CD4-positive, alpha-beta T cell (primary cell): Measurements from ENCODE around the gene ANKRD18B. TPM values are rescaled to one million over a fixed set of nuclear protein-coding genes. Genes with fewer than 3 reads are reported as not detected.
A peak's percentile ranks its signal among the peaks of the same experiment; 100 is the strongest.
"Not testable (repeated sequence)": the region's sequence is repeated elsewhere in the genome, so short reads cannot be mapped to it uniquely, and the experiment has no call there.

Experiments used
- ATAC-seq: fragments of 200-7000 bp; cut with Tn5 transposase; one replicate; pipeline ENCODE4 v1.10.0; 2022; ENCODE audit warnings: mild to moderate bottlenecking; ENCODE audit not compliant: poor library complexity
- CTCF ChIA-PET: fragments of 350-600 bp; sonication (Branson Sonifier 250); formaldehyde crosslinking; loops from one replicate; lab custom pipeline; 2021; ENCODE audit warnings: antibody characterized with exemption, inconsistent platforms; lab: Charles Lee
- POLR2A ChIA-PET: fragments of 350-600 bp; sonication (Branson Sonifier 250); formaldehyde crosslinking; loops from one replicate; lab custom pipeline; 2021; ENCODE audit warnings: antibody characterized with exemption, inconsistent platforms; lab: Charles Lee
- DNase-seq, 14 experiments: peaks; one replicate each; pipeline ENCODE4 v3.0.0-alpha.2; 2013 to 2020; ENCODE audit warnings: mixed read lengths in 2 of 14
- H3K27ac ChIP-seq, 2 donors: one replicate each; pipeline versions ENCODE4 v1.5.1 to v1.7.0; 2013; ENCODE audit warnings: low read length in 2 of 2, low read depth in 1 of 2, mild to moderate bottlenecking in 1 of 2
- H3K27me3 ChIP-seq, 2 experiments: 1 replicate in 1 of 2; 2 replicates in 1 of 2; pipeline versions ENCODE4 v1.6.1 to v1.7.0; 2013; ENCODE audit warnings: low read length in 2 of 2, control low read depth in 1 of 2, mild to moderate bottlenecking in 1 of 2, moderate library complexity in 1 of 2; ENCODE audit not compliant: insufficient read depth in 2 of 2, control insufficient read depth in 1 of 2
- H3K36me3 ChIP-seq: one replicate; pipeline ENCODE4 v1.6.1; 2013; ENCODE audit warnings: low read length, control low read depth; ENCODE audit not compliant: insufficient read depth
- H3K4me1 ChIP-seq: one replicate; pipeline ENCODE4 v1.6.1; 2013; ENCODE audit warnings: low read length, control low read depth; ENCODE audit not compliant: insufficient read depth
- H3K4me3 ChIP-seq: one replicate; pipeline ENCODE4 v1.5.1; 2013; ENCODE audit warnings: mild to moderate bottlenecking, low read length, moderate library complexity
- H3K9me3 ChIP-seq, 2 experiments: 1 replicate in 1 of 2; 2 replicates in 1 of 2; pipeline versions ENCODE4 v1.6.1 to v1.7.0; 2013; ENCODE audit warnings: low read length in 2 of 2, mild to moderate bottlenecking in 2 of 2, control low read depth in 1 of 2, moderate library complexity in 1 of 2; ENCODE audit not compliant: control insufficient read depth in 1 of 2, insufficient read depth in 1 of 2
- H3K27ac Mint-ChIP-seq: one replicate; pipeline ENCODE4 v1.8.0; 2020; ENCODE audit warnings: mixed read lengths
- H3K27me3 Mint-ChIP-seq: one replicate; pipeline ENCODE4 v1.8.0; 2021; ENCODE audit warnings: mixed read lengths
- H3K36me3 Mint-ChIP-seq: one replicate; pipeline ENCODE4 v1.8.0; 2021; ENCODE audit warnings: low read depth, mixed read lengths
- H3K4me1 Mint-ChIP-seq: one replicate; pipeline ENCODE4 v1.8.0; 2021; ENCODE audit warnings: low read depth, mixed read lengths
- H3K4me3 Mint-ChIP-seq: one replicate; pipeline ENCODE4 v1.8.0; 2020; ENCODE audit warnings: mild to moderate bottlenecking, mixed read lengths
- H3K9me3 Mint-ChIP-seq: one replicate; pipeline ENCODE4 v1.8.0; 2020; ENCODE audit warnings: mixed read lengths
- intact Hi-C, 2 experiments: fragments of 100-400 bp; cut with DNase I in 1 of 2; cut with micrococcal nuclease in 1 of 2; formaldehyde crosslinking; loops; one replicate each; pipeline versions ENCODE4 v1.15.1 to v1.9.0; 2023 to 2025; cut with DNase I, micrococcal nuclease
- total RNA-seq, 174 experiments: library from RNA in 2 of 174; stranded (reverse) in 2 of 174; gene quantifications; one replicate each; pipeline ENCODE4 v1.2.3 and lab custom pipeline; 2021 to 2026
- TF ChIP-seq, protein P1 (sequence below): fragments of 200-600 bp; IDR thresholded peaks from one replicate; pipeline ENCODE4 v1.8.0; 2022; ENCODE audit warnings: antibody characterized with exemption, mild to moderate bottlenecking

The ANKRD18B gene
- total RNA-seq, 2 experiments from 2014 or later = 0.61 TPM; not detected in 1

DNA sequence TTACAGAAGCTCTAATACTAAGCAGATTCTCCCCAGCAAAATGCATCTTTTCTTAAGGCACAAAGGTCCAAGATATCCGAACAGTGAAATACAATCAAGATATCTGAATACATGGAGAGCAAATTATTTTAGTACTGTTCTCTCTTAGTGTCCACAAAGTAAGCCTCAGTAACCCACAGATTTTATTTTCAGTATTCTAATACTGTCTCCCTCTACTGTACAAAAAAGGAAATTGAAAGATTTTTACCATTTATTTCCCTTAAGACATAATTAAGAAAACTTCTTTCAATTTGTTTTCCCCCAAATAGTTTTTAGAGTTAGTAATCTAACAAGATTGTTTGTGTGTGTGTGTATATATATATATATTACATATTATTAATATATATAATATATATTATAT is 25.7 kb upstream of the ANKRD18B start:
- H3K4me1 ChIP-seq = no peaks in the 10 kb centered on the region
- Mint-ChIP-seq H3K36me3 (no peaks in the 10 kb centered on the region), H3K4me3 (no peak overlapping the region), H3K27ac (no peak overlapping the region), H3K27me3 (no peaks in the 10 kb centered on the region), H3K4me1 (no peaks in the 10 kb centered on the region), H3K9me3 (no peaks in the 10 kb centered on the region)
- TF ChIP-seq, protein P1, sequence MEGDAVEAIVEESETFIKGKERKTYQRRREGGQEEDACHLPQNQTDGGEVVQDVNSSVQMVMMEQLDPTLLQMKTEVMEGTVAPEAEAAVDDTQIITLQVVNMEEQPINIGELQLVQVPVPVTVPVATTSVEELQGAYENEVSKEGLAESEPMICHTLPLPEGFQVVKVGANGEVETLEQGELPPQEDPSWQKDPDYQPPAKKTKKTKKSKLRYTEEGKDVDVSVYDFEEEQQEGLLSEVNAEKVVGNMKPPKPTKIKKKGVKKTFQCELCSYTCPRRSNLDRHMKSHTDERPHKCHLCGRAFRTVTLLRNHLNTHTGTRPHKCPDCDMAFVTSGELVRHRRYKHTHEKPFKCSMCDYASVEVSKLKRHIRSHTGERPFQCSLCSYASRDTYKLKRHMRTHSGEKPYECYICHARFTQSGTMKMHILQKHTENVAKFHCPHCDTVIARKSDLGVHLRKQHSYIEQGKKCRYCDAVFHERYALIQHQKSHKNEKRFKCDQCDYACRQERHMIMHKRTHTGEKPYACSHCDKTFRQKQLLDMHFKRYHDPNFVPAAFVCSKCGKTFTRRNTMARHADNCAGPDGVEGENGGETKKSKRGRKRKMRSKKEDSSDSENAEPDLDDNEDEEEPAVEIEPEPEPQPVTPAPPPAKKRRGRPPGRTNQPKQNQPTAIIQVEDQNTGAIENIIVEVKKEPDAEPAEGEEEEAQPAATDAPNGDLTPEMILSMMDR = peak; percentile 42
- ChIA-PET POLR2A (no interaction called here), CTCF (no interaction called here)
- peak in 2 of 14 experiments; percentile 15 to 21 for DNase-seq
- H3K9me3 ChIP-seq = no peaks in the 10 kb centered on the region
- H3K27ac ChIP-seq = no peak overlapping the region
- no peak overlapping the region for H3K4me3 ChIP-seq
- no peaks in the 10 kb centered on the region for H3K27me3 ChIP-seq
- intact Hi-C loops = no loop called here
- H3K36me3 ChIP-seq = no peaks in the 10 kb centered on the region
- no peak for ATAC-seq

DNA sequence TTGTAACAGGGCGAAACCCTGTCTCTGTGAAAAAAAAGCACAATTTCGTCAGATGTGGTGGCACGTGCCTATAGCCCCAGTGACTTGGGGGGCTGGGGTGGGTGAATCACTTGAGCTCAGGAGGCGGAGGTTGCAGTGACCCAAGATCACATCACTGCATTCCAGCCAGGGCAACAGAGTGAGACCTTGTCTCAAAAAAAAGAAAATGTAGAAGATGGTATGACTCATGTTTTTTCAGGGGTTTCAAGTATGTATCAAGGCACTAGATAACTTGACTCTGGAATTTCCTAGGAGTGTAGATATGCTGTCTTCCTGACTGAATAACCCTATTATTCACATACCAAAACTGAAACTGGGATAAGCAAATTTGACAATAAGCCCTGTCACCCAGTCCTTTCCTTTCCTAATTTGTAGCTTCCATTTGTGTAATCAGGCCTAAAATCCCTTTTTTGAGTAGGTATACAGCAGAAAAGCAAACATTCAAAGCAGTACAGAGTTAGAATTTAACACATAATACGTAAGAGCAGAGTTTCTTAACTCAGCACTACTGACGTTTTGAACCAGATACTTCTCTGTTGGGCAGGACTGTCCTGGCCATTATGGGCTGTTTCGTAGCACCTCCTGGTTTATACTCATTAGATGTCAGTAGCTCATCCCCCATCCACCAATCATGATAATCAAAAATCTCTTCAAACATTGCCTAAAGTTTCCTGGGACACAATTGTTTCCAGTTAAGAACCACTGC is 17.3 kb upstream of the ANKRD18B start:
- Histone ChIP-seq H3K27me3 (peaks cover 3 to 4% of the 10 kb centered on the region in 2 experiments), H3K9me3 (no peaks in the 10 kb centered on the region), H3K27ac (no peak overlapping the region), H3K4me1 (no peaks in the 10 kb centered on the region), H3K4me3 (no peak overlapping the region), H3K36me3 (no peaks in the 10 kb centered on the region)
- H3K27me3 Mint-ChIP-seq = no peaks in the 10 kb centered on the region
- no peak for ATAC-seq
- H3K36me3 Mint-ChIP-seq = peaks cover 4% of the 10 kb centered on the region
- H3K27ac Mint-ChIP-seq = no peak overlapping the region
- intact Hi-C loops = no loop called here
- no peak for DNase-seq
- POLR2A ChIA-PET = no interaction called here
- H3K9me3 Mint-ChIP-seq = no peaks in the 10 kb centered on the region
- H3K4me3 Mint-ChIP-seq = no peak overlapping the region
- TF ChIP-seq, protein P1 = no peak
- CTCF ChIA-PET = no interaction called here
- H3K4me1 Mint-ChIP-seq = no peaks in the 10 kb centered on the region

DNA sequence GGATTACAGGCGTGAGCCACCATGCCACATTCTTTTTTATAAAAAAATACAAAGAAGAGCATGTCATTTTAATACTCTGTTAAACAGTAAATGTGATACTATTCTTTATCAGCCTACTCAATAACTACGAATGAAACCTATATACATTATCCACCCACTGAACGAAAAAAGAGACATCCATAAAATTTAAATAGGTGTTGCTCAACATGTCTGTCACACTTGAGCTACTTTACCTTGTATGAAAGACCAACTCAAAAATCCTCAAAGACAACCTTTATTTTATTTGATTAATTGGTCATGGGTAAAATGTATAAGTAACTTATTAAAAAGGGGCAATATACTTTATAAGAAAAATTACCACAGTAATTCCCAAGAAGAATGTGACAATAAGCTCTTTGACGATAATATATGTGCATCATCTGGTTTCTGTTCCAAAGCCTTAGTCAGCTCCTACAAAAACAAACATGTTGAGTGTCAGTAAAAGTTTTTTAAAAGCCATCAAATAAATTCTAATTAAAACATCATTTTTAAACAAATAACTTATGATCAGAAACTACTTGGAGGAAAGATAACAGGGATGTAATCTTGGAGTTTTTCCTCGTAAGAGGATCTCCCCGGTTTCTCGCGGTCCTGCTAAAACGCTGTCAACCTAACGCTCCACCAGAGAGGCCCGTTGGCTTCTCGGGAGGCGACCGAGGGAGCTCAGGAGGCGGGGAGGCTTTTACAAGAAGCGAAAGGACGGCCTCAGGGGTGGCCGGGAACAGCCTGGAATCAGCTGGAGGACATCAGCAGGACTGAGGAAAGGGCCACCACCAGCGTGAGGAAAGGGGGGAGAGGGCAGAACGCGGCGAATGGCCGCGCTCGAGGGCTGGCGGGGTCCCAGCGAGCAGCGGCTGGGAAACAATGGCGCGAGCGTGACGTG is 13.5 kb upstream of the ANKRD18B start:
- intact Hi-C loops = no loop called here
- DNase-seq = peak in 11 of 14 experiments; percentile 1 to 55 (median 18)

DNA sequence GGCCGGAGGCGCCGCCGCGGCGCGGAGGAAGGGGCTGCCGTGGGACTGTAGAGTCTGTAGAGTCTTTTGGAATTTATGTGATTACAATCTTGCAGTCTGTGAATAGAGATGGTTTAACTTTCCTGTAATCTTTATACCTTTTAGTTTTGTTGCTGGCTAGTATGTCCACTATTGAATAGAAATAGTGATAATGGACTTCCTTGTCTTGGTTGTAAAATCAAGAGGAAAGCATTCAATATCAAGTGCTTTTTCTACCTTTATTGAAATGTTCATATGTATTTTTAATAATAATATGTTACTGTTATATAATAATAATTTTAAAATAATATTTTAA is 12.9 kb upstream of the ANKRD18B start:
- H3K27ac ChIP-seq, H3K27me3 Mint-ChIP-seq, H3K27me3 ChIP-seq, H3K36me3 ChIP-seq, H3K36me3 Mint-ChIP-seq, DNase-seq, ATAC-seq, H3K9me3 ChIP-seq, intact Hi-C loops, H3K4me1 ChIP-seq, H3K9me3 Mint-ChIP-seq, H3K4me1 Mint-ChIP-seq: not testable (repeated sequence)
- Mint-ChIP-seq H3K4me3 (peak overlapping the region; percentile 91), H3K27ac (peak overlapping the region; percentile 71)
- ChIA-PET CTCF (interaction anchor here (1.0 kb wide), 1 partner anchor 13 kb away, joined by 4 read pairs; the partner anchor contains the start of gene ANKRD18B), POLR2A (interaction anchor here (1.2 to 1.3 kb wide), 2 partner anchors 37 to 221 kb away, joined by 3 read pairs; partner anchors contain the start of genes NFX1 and NOL6)
- peak overlapping the region; percentile 72 for H3K4me3 ChIP-seq

More for the DNA sequence above, 13.5 kb upstream of the ANKRD18B start:
- peaks cover 4% of the 10 kb centered on the region for H3K9me3 Mint-ChIP-seq
- TF ChIP-seq, protein P1 = no peak
- Histone ChIP-seq H3K4me3 (peak overlapping the region; percentile 72), H3K9me3 (peaks cover 0 to 4% of the 10 kb centered on the region in 2 experiments), H3K27ac (no peak overlapping the region), H3K4me1 (no peaks in the 10 kb centered on the region), H3K36me3 (no peaks in the 10 kb centered on the region), H3K27me3 (peaks cover 3 to 4% of the 10 kb centered on the region in 2 experiments)
- no peaks in the 10 kb centered on the region for H3K27me3 Mint-ChIP-seq
- peak; percentile 74 for ATAC-seq
- peak overlapping the region; percentile 91 for H3K4me3 Mint-ChIP-seq
- H3K27ac Mint-ChIP-seq = peak overlapping the region; percentile 71
- CTCF ChIA-PET = interaction anchor here (1.0 kb wide), 1 partner anchor 14 kb away, joined by 4 read pairs; the partner anchor contains the start of gene ANKRD18B
- POLR2A ChIA-PET = interaction anchor here (0.8 to 1.3 kb wide), 3 partner anchors 37 to 220 kb away, joined by 3 read pairs; partner anchors contain the start of genes NFX1 and NOL6
- no peaks in the 10 kb centered on the region for H3K4me1 Mint-ChIP-seq
- H3K36me3 Mint-ChIP-seq = peaks cover 4% of the 10 kb centered on the region
